Nephron (organoid): ENCODE results near the gene FSTL1.

ENCODE experiments used
- H3K27ac Mint-ChIP-seq, 3 experiments: 2 replicates each; pipeline ENCODE4 v1.8.0; 2020; ENCODE audit warnings: mixed read lengths in 3 of 3, mild to moderate bottlenecking in 2 of 3, moderate library complexity in 1 of 3
- H3K27me3 Mint-ChIP-seq: 2 replicates; pipeline ENCODE4 v1.8.0; 2021; ENCODE audit warnings: low read depth, mild to moderate bottlenecking, moderate library complexity, mixed read lengths
- H3K36me3 Mint-ChIP-seq: 2 replicates; pipeline ENCODE4 v1.8.0; 2020; ENCODE audit warnings: low read depth, mixed read lengths
- H3K4me1 Mint-ChIP-seq: 2 replicates; pipeline ENCODE4 v1.8.0; 2020; ENCODE audit warnings: mixed read lengths
- H3K4me3 Mint-ChIP-seq, 3 experiments: 2 replicates each; pipeline ENCODE4 v1.8.0; 2020; ENCODE audit warnings: mild to moderate bottlenecking in 3 of 3, mixed read lengths in 3 of 3, moderate library complexity in 2 of 3
- H3K9me3 Mint-ChIP-seq: 2 replicates; pipeline ENCODE4 v1.8.0; 2020; ENCODE audit warnings: mixed read lengths
- CTCF ChIP-seq, 3 experiments: fragments of 200-600 bp; sonication (generic); IDR thresholded peaks; one replicate each; pipeline ENCODE4 v1.5.0; 2021; ENCODE audit warnings: antibody characterized with exemption in 3 of 3; ENCODE audit not compliant: unreplicated experiment in 3 of 3

FSTL1 gene

GRCh38 chr3:120441776-120442175 lies 9.0 kb downstream of the FSTL1 start:
- H3K27ac Mint-ChIP-seq, result peak overlapping the region; percentile 57 to 96 (median 77)
- no peak for TF ChIP-seq CTCF (IDR thresholded peaks at IDR 0.05; ENCODE audit: unreplicated experiment in 3 of 3)
- peaks cover 37% of the 10 kb centered on the region for H3K36me3 Mint-ChIP-seq
- no peaks in the 10 kb centered on the region for H3K9me3 Mint-ChIP-seq
- no peak overlapping the region for H3K4me3 Mint-ChIP-seq
- H3K4me1 Mint-ChIP-seq, result peaks cover 83% of the 10 kb centered on the region
- no peaks in the 10 kb centered on the region for H3K27me3 Mint-ChIP-seq

GRCh38 chr3:120440762-120441161 lies 10.0 kb downstream of the FSTL1 start:
- TF ChIP-seq CTCF (IDR thresholded peaks at IDR 0.05; ENCODE audit: unreplicated experiment in 3 of 3), result no peak
- Mint-ChIP-seq H3K36me3 (peaks cover 30% of the 10 kb centered on the region), H3K27me3 (no peaks in the 10 kb centered on the region), H3K4me3 (no peak overlapping the region), H3K4me1 (peaks cover 83% of the 10 kb centered on the region), H3K9me3 (no peaks in the 10 kb centered on the region), H3K27ac (peak overlapping the region; percentile 54 to 96 (median 76))

DNA sequence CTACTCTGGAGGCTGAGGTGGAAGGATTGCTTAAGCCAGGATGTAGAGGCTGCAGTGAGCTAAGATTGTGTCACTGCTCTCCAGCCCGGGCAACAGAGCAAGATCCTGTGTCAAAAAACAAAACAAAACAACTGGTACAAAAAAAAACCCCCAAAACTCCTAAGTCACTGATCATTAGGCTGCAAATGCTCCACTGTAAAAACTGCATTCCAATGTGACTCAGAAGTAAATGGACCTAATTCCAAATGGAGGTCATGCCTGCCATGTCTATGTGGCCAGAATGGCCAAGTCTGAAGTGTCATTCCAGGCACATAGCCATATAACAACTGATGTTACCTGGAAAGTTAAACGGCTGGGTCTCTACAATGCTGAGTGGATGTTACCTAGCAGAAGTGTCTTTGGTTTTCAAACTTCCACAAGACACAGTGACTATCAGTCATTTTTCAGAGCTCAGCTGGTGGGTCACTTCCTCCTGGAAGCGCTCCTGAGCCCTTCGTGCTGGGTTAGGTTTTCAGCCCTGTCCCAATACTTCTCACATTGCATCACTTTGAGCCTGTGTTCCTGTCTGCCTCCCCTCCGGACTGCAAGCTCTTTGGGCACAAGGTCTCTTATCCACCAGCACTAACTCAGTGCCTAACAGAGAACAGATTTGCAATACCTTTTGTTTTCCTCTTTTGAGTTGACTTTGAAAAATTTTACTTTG lies 10.6 kb downstream of the FSTL1 start:
- Mint-ChIP-seq H3K4me3 (no peak overlapping the region), H3K27ac (peak overlapping the region; percentile 54 to 96 (median 96)), H3K9me3 (no peaks in the 10 kb centered on the region), H3K36me3 (peaks cover 35% of the 10 kb centered on the region), H3K27me3 (no peaks in the 10 kb centered on the region), H3K4me1 (peaks cover 83% of the 10 kb centered on the region)
- TF ChIP-seq CTCF (IDR thresholded peaks at IDR 0.05; ENCODE audit: unreplicated experiment in 3 of 3), result no peak

GRCh38 chr3:120438665-120439370 lies 12.0 kb downstream of the FSTL1 start:
- TF ChIP-seq CTCF (IDR thresholded peaks at IDR 0.05; ENCODE audit: unreplicated experiment in 3 of 3), result no peak
- Mint-ChIP-seq H3K4me3 (peak overlapping the region; percentile 22 to 37 (median 30)), H3K27ac (peak overlapping the region; percentile 96), H3K4me1 (peaks cover 83% of the 10 kb centered on the region), H3K9me3 (no peaks in the 10 kb centered on the region), H3K27me3 (no peaks in the 10 kb centered on the region), H3K36me3 (peaks cover 45% of the 10 kb centered on the region)

DNA sequence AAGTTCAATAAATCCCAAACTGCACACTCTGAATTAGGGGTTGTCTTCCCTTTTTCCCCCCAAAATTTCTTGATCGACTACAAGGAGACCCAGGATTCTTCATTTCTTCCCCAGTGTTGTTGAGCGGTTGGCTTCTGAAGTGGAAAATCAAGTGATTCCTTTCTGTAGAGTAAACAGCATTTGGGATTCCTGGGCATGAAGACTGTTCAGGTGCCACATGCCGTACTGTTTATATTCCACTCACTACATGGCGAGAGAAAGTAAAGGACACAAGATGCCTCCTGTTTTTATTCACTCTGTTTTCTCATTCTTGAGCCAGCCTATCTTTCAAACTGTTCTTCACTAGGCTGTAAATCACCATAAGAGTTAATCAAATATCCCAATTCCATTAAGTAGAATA lies 12.6 kb downstream of the FSTL1 start:
- no peaks in the 10 kb centered on the region for H3K9me3 Mint-ChIP-seq

More for the DNA sequence above, 12.6 kb downstream of the FSTL1 start:
- H3K27ac Mint-ChIP-seq, result peak overlapping the region; percentile 96
- peaks cover 83% of the 10 kb centered on the region for H3K4me1 Mint-ChIP-seq
- H3K36me3 Mint-ChIP-seq, result peaks cover 51% of the 10 kb centered on the region
- H3K4me3 Mint-ChIP-seq, result peak overlapping the region in 1 of 3 experiments; percentile 33
- H3K27me3 Mint-ChIP-seq, result no peaks in the 10 kb centered on the region
- no peak for TF ChIP-seq CTCF (IDR thresholded peaks at IDR 0.05; ENCODE audit: unreplicated experiment in 3 of 3)
